Parathyroid adenoma (tissue), 2 donors: ENCODE measurements around the gene KDM4B.

Source experiments
- H2AFZ ChIP-seq: fragments of 300-600 bp; sonication (generic); one replicate; pipeline ENCODE4 v1.7.0; 2017; ENCODE audit warnings: antibody characterized with exemption, mild to moderate bottlenecking
- H3K27ac ChIP-seq: fragments of 300-600 bp; sonication (generic); one replicate; pipeline ENCODE4 v1.7.0; 2017
- H3K27me3 ChIP-seq: fragments of 300-600 bp; sonication (generic); one replicate; pipeline ENCODE4 v1.7.0; 2017; ENCODE audit warnings: low read length; ENCODE audit not compliant: control insufficient read depth, insufficient read depth
- H3K36me3 ChIP-seq: fragments of 300-600 bp; sonication (generic); one replicate; pipeline ENCODE4 v1.7.0; 2017; ENCODE audit warnings: low read length; ENCODE audit not compliant: control insufficient read depth, insufficient read depth
- H3K4me1 ChIP-seq: fragments of 300-600 bp; sonication (generic); one replicate; pipeline ENCODE4 v1.7.0; 2017; ENCODE audit warnings: control low read depth
- H3K4me2 ChIP-seq: fragments of 300-600 bp; sonication (generic); one replicate; pipeline ENCODE4 v1.7.0; 2017; ENCODE audit warnings: low read length
- H3K4me3 ChIP-seq: fragments of 300-600 bp; sonication (generic); one replicate; pipeline ENCODE4 v1.7.0; 2017; ENCODE audit warnings: low read depth, low read length
- H3K79me2 ChIP-seq: fragments of 300-600 bp; sonication (generic); one replicate; pipeline ENCODE4 v1.7.0; 2017; ENCODE audit warnings: control low read depth
- H3K9ac ChIP-seq: fragments of 300-600 bp; sonication (generic); one replicate; pipeline ENCODE4 v1.7.0; 2017; ENCODE audit warnings: mild to moderate bottlenecking
- H3K9me3 ChIP-seq: fragments of 300-600 bp; sonication (generic); one replicate; pipeline ENCODE4 v1.7.0; 2017; ENCODE audit warnings: low read length; ENCODE audit not compliant: control insufficient read depth
- TF ChIP-seq, protein P1 (sequence below): fragments of 300-600 bp; sonication (generic); IDR thresholded peaks from one replicate; pipeline ENCODE4 v1.7.0; 2017; ENCODE audit warnings: antibody characterized with exemption, mild to moderate bottlenecking
- donor health status: primary hyperparathyroidism.

Gene KDM4B

DNA sequence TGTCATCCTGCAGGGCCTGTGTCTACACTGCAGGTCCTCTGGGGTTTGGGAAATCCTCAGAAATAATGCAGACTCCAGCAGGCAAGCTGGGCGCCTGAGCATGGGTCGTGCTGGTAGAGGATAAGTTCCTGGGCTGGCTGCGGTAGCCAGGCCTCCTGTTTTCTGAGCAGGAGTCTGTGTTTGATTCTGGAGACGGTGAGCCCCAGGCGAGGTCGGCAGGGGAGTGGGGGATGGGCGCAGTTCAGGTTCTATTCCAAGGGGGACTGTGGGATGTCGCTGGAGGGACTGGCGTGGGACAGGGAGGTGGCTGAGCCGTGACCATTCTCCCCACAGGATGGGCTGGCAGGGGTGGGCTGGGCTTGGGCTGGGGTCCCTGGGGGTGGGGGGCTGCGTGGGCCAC is 154.7 kb downstream of the KDM4B start:
- TF ChIP-seq, protein P1, sequence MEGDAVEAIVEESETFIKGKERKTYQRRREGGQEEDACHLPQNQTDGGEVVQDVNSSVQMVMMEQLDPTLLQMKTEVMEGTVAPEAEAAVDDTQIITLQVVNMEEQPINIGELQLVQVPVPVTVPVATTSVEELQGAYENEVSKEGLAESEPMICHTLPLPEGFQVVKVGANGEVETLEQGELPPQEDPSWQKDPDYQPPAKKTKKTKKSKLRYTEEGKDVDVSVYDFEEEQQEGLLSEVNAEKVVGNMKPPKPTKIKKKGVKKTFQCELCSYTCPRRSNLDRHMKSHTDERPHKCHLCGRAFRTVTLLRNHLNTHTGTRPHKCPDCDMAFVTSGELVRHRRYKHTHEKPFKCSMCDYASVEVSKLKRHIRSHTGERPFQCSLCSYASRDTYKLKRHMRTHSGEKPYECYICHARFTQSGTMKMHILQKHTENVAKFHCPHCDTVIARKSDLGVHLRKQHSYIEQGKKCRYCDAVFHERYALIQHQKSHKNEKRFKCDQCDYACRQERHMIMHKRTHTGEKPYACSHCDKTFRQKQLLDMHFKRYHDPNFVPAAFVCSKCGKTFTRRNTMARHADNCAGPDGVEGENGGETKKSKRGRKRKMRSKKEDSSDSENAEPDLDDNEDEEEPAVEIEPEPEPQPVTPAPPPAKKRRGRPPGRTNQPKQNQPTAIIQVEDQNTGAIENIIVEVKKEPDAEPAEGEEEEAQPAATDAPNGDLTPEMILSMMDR, result no peak
- Histone ChIP-seq H2AFZ (no peak overlapping the region), H3K36me3 (no peaks in the 10 kb centered on the region), H3K4me2 (no peak overlapping the region), H3K9me3 (no peaks in the 10 kb centered on the region), H3K79me2 (peaks cover 5% of the 10 kb centered on the region), H3K9ac (no peak overlapping the region), H3K4me3 (no peak overlapping the region), H3K27me3 (no peaks in the 10 kb centered on the region), H3K27ac (no peak overlapping the region), H3K4me1 (no peaks in the 10 kb centered on the region)

GRCh38 chr19:5124111-5124855 is 155.4 kb downstream of the KDM4B start:
- Histone ChIP-seq H3K36me3 (no peaks in the 10 kb centered on the region), H3K4me3 (no peak overlapping the region), H3K79me2 (peaks cover 5% of the 10 kb centered on the region), H3K9me3 (no peaks in the 10 kb centered on the region), H3K9ac (no peak overlapping the region), H3K27ac (no peak overlapping the region), H2AFZ (no peak overlapping the region), H3K4me2 (no peak overlapping the region), H3K4me1 (no peaks in the 10 kb centered on the region), H3K27me3 (no peaks in the 10 kb centered on the region)
- TF ChIP-seq, protein P1, result no peak

- no peaks in the 10 kb centered on the region for H3K36me3 ChIP-seq
- TF ChIP-seq, protein P1, result no peak
- no peak overlapping the region for H3K4me3 ChIP-seq
- H3K4me1 ChIP-seq, result no peaks in the 10 kb centered on the region
- H3K27ac ChIP-seq, result no peak overlapping the region
- H3K27me3 ChIP-seq, result no peaks in the 10 kb centered on the region
- H3K9ac ChIP-seq, result no peak overlapping the region
- H2AFZ ChIP-seq, result no peak overlapping the region
- H3K9me3 ChIP-seq, result no peaks in the 10 kb centered on the region
- H3K4me2 ChIP-seq, result no peak overlapping the region
- peaks cover 2% of the 10 kb centered on the region for H3K79me2 ChIP-seq
These were observed 156.5 kb downstream of the KDM4B start for GRCh38 chr19:5125376-5125775.

DNA sequence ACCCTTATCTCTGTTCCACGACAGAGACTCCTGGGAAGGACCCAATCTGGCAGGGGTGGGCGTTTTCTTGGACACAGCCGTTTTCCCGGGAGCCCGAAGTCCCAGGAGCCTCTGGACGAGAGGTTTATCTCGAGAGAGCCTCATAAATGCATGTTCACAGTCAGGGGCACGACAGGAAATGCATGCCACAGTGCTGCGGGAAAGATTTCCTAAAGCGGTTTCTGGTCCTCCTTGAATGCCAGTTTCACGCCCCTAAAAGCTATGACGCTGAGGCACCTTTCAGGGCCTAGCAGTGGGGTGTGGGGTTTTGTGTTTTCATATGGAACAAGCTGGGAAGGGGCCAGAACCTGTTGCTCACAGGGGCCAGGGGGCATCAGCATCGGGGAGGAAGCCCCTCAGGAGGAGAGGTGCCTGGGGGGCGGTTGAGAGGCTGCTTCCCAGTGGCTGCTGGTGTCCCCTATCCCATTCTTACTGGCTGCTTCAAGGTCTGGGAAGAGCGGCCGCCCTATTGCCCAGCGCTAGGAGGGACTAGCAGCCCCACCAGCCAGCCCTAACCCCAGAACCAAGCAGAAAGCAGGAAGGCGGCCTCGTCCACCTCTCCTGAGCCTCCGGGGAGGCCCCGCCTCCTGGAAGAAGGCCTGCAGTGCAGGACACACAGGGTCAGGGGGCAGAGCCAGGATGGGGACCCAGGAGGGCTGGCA is 157.0 kb downstream of the KDM4B start:
- H3K9ac ChIP-seq, result no peak overlapping the region
- H2AFZ ChIP-seq, result no peak overlapping the region
- H3K4me2 ChIP-seq, result no peak overlapping the region
- peaks cover 2% of the 10 kb centered on the region for H3K79me2 ChIP-seq
- no peaks in the 10 kb centered on the region for H3K27me3 ChIP-seq
- TF ChIP-seq, protein P1, result no peak
- no peaks in the 10 kb centered on the region for H3K9me3 ChIP-seq
- H3K4me3 ChIP-seq, result no peak overlapping the region
- no peaks in the 10 kb centered on the region for H3K36me3 ChIP-seq
- H3K27ac ChIP-seq, result no peak overlapping the region
- no peaks in the 10 kb centered on the region for H3K4me1 ChIP-seq
